ENCODE results near the gene ZFP42. TPM values are rescaled to one million over a fixed set of nuclear protein-coding genes. Genes with fewer than 3 reads are reported as not detected.

ZFP42 gene
- total RNA-seq (2022; extraction: Qiagen RNA extraction): not detected in 5 replicates

DNA sequence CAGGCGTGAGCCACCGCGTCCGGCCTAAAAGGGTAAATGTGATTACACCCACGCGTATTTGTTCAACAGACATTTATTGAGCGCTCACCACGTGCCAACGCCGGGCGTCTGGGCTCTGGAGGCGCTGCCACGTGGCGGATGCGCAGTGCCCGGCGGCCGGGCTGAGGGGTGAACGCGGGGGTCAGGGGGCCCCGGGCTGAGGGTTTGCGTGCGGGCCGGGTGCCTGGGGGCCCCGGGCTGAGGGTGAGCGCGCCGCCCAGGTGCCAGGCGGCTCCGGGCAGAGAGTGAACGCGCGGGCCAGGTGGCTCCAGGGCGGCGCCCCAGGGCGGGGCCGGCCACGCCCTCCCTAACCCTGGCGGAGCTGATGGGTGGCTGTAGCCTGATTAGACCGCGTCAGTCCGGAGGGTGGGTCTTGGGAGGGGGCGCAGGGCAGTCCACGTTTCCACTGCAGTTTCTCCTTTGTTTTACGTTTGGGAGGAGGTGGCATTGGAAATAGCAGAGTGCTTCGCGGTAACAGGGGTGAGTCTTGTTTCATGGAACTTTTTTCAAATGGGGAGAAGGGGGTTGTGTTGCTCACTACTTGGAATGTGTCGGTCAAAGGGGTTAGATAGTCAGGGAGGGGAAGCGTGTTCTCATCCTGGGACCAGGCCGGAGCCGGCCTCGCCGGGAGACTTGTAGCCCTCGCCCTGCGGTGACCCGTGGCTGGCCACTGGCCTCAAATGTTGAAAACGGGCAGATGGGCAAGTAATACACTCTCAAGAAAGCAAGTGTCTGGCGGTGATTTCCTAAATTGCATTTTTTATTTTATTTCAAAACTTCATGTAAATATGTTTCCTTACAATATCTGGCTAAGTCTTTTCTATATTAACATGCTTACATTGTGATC is at the start of gene ZFP42:
Gene ZFP42, plus strand, starts transcription at position 450 of the 886 bp plus-strand sequence. CDS start 7,037 bp downstream, outside the sequence.

Other genes starting within 250 kb of the ZFP42 start
- gene TRIML2, start 113.8 kb downstream of the ZFP42 start, total RNA-seq (2022; extraction: Qiagen RNA extraction): 30.7 to 47.1 TPM (median 37.1 TPM) in 5 replicates
- gene TRIML1, start 143.7 kb downstream of the ZFP42 start, total RNA-seq (2022; extraction: Qiagen RNA extraction): 0.08 TPM in 1 of 5 replicates, not detected in the others

Data from A549 treated with AZD2906 at 1 μM for 4 hours (cell line).